Right ventricle myocardium inferior (tissue), 1 donor: Measurements from ENCODE around the gene ZCCHC10. TPM values are rescaled to one million over a fixed set of nuclear protein-coding genes. Genes with fewer than 3 reads are reported as not detected.
A peak's percentile ranks its signal among the peaks of the same experiment; 100 is the strongest.

ENCODE experiments used
- ATAC-seq: fragments of 200-7000 bp; cut with Tn5 transposase; one replicate; pipeline ENCODE4 v1.9.1; 2020; ENCODE audit warnings: mild to moderate bottlenecking, moderate library complexity
- DNase-seq: peaks from one replicate; pipeline ENCODE4 v3.0.0; 2021; ENCODE audit errors: missing footprints
- intact Hi-C: fragments of 100-400 bp; cut with DNase I; formaldehyde crosslinking; loops from one replicate; pipeline ENCODE4 v1.11.0; 2022
- long read RNA-seq: library from polyadenylated mRNA; unstranded; transcript quantifications from one replicate; pipeline ENCODE4 v2.0.0, GENCODE V29; 2021
- total RNA-seq: library from RNA; stranded (reverse); fragmentation: NEBNext Ultra II Directional; extraction: Animal tissue kit (Norgen Biotek cat#: 25700); gene quantifications from one replicate; pipeline ENCODE4 v1.2.1, GENCODE V29; 2021
- donor health status: DM: no; HTN: yes; CAD: no; lungs with severe emphysema.

The ZCCHC10 gene
- total RNA-seq, result 18.4 TPM
- long read RNA-seq, transcript ZCCHC10-201 (4 exons, 2,178 nt), result major isoform, 7 of 10 reads
- long read RNA-seq, partial matches to known transcripts, result 1 of 10 reads
- long read RNA-seq, other reads (novel, unspliced or antisense), result 2 of 10 reads

- intact Hi-C loops, result no loop called here
- peak; percentile 99 for ATAC-seq
- peak; percentile 97 for DNase-seq
Measured at GRCh38 chr5:133025804-133026663, at the start of gene ZCCHC10. ZCCHC10 (minus strand) TSS chr5:133026549; CDS start chr5:133026537, 12 bp downstream.

- ATAC-seq (no peak), DNase-seq (no peak)
- intact Hi-C loops, result no loop called here
Measured at GRCh38 chr5:133075572-133076536, 49.5 kb upstream of the ZCCHC10 start.

GRCh38 chr5:133072021-133072420 is 45.7 kb upstream of the ZCCHC10 start:
- ATAC-seq (no peak), DNase-seq (no peak)
- intact Hi-C loops, result no loop called here

GRCh38 chr5:133066045-133066444 is 39.7 kb upstream of the ZCCHC10 start:
- DNase-seq (no peak), ATAC-seq (no peak)
- intact Hi-C loops, result no loop called here

GRCh38 chr5:133065471-133065870 is 39.1 kb upstream of the ZCCHC10 start:
- DNase-seq, result no peak
- no peak for ATAC-seq
- intact Hi-C loops, result no loop called here

- DNase-seq, result no peak
- intact Hi-C loops, result no loop called here
- no peak for ATAC-seq
Measured at GRCh38 chr5:133063965-133064364, 37.6 kb upstream of the ZCCHC10 start.

- intact Hi-C loops, result no loop called here
- no peak for DNase-seq
- ATAC-seq, result no peak
Measured at GRCh38 chr5:133062276-133062675, 35.9 kb upstream of the ZCCHC10 start.

GRCh38 chr5:133059621-133060020 is 33.3 kb upstream of the ZCCHC10 start:
- ATAC-seq (no peak), DNase-seq (no peak)
- intact Hi-C loops, result no loop called here

- ATAC-seq (no peak), DNase-seq (no peak)
- intact Hi-C loops, result no loop called here
Measured at GRCh38 chr5:133056891-133057290, 30.5 kb upstream of the ZCCHC10 start.

- ATAC-seq (no peak), DNase-seq (no peak)
- intact Hi-C loops, result no loop called here
Measured at GRCh38 chr5:133054697-133055471, 28.5 kb upstream of the ZCCHC10 start.

- DNase-seq (no peak), ATAC-seq (no peak)
- intact Hi-C loops, result no loop called here
Measured at GRCh38 chr5:133053448-133053847, 27.1 kb upstream of the ZCCHC10 start.

- DNase-seq, result peak; percentile 80
- intact Hi-C loops, result no loop called here
- peak; percentile 45 for ATAC-seq
Measured at GRCh38 chr5:133052317-133053175, 26.2 kb upstream of the ZCCHC10 start.

- intact Hi-C loops, result loop anchor here (2.0 kb wide), 1 partner anchor 89 kb away; the partner anchor contains the start of gene AFF4
- DNase-seq (peak; percentile 98), ATAC-seq (peak; percentile 94)
Measured at GRCh38 chr5:133051542-133052316, 25.4 kb upstream of the ZCCHC10 start, which contains the start of gene HSPA4. HSPA4 (plus strand) TSS chr5:133052013; CDS start chr5:133052251, 238 bp downstream.

GRCh38 chr5:133051061-133051541 is 24.8 kb upstream of the ZCCHC10 start:
- DNase-seq, result no peak
- intact Hi-C loops, result loop anchor here (2.0 kb wide), 1 partner anchor 88 kb away; the partner anchor contains the start of gene AFF4

GRCh38 chr5:133050521-133050920 is 24.2 kb upstream of the ZCCHC10 start:
- DNase-seq (no peak), ATAC-seq (no peak)
- intact Hi-C loops, result loop anchor here (2.0 kb wide), 1 partner anchor 88 kb away; the partner anchor contains the start of gene AFF4

More at GRCh38 chr5:133051061-133051541, 24.8 kb upstream of the ZCCHC10 start:
- peak; percentile 1 for ATAC-seq

- ATAC-seq, result no peak
- intact Hi-C loops, result loop anchor here (2.0 kb wide), 1 partner anchor 87 kb away; the partner anchor contains the start of gene AFF4
- no peak for DNase-seq
Measured at GRCh38 chr5:133049726-133050048, 23.3 kb upstream of the ZCCHC10 start.
